ENCODE results near the gene NBAS. TPM values are rescaled to one million over a fixed set of nuclear protein-coding genes. Genes with fewer than 3 reads are reported as not detected.
A peak's percentile ranks its signal among the peaks of the same experiment; 100 is the strongest.

NBAS gene
- total and polyA plus RNA-seq, 9 of the 15 experiments (the other 6 are each of a cell fraction or from before 2014, with no cell fraction given): 15.3 to 94.4 (median 69.9) TPM

- TF ChIP-seq, protein P1, sequence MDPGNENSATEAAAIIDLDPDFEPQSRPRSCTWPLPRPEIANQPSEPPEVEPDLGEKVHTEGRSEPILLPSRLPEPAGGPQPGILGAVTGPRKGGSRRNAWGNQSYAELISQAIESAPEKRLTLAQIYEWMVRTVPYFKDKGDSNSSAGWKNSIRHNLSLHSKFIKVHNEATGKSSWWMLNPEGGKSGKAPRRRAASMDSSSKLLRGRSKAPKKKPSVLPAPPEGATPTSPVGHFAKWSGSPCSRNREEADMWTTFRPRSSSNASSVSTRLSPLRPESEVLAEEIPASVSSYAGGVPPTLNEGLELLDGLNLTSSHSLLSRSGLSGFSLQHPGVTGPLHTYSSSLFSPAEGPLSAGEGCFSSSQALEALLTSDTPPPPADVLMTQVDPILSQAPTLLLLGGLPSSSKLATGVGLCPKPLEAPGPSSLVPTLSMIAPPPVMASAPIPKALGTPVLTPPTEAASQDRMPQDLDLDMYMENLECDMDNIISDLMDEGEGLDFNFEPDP (CRISPR knock-in tag; IDR thresholded peaks at IDR 0.05): no peak
- TF ChIP-seq ZBTB11 (CRISPR knock-in tag; IDR thresholded peaks at IDR 0.05) (no peak), POU5F1 (IDR thresholded peaks at IDR 0.05; ENCODE audit: borderline replicate concordance, low read depth, low read length, partially characterized antibody) (no peak), HDAC1 (IDR thresholded peaks at IDR 0.05) (peak in 1 of 2 experiments; percentile 67; a peak in 2 of 4 replicates), FOXP4 (CRISPR knock-in tag; IDR thresholded peaks at IDR 0.05; ENCODE audit: borderline replicate concordance) (no peak), RCOR1 (IDR thresholded peaks at IDR 0.05; ENCODE audit: borderline replicate concordance in 1 of 2, low read depth in 2 of 2, low read length in 2 of 2) (0 out of 4 replicates have a peak, but pooled peaks of 1 of the 2 experiments have one; percentile 15), ZNF318 (IDR thresholded peaks at IDR 0.05; ENCODE audit: borderline replicate concordance in 1 of 2, low read depth in 1 of 2) (no peak)
Measured at GRCh38 chr2:15553519-15553918, 7.6 kb downstream of the NBAS start (continued).

Data from K562 (cell line).